GM21786 (cell line): Measurements from ENCODE around the gene VCX2.
"Not testable (repeated sequence)": the region's sequence is repeated elsewhere in the genome, so short reads cannot be mapped to it uniquely, and the experiment has no call there.

Experiments used
- ATAC-seq: cut with Tn5 transposase; IDR thresholded peaks from one replicate; pipeline ENCODE4 v1.9.1; 2021; ENCODE audit not compliant: unreplicated experiment

The VCX2 gene

GRCh38 chrX:8171169-8171568 lies at the start of gene VCX2:
Gene VCX2, minus strand, starts transcription at chrX:8171267. Its CDS starts 624 bp downstream, at chrX:8170643.
- ATAC-seq = not testable (repeated sequence)

GRCh38 chrX:8204943-8205342 lies 33.9 kb upstream of the VCX2 start:
- ATAC-seq = no peak

- ATAC-seq = no peak
Observed at GRCh38 chrX:8204169-8204935, 33.3 kb upstream of the VCX2 start.

GRCh38 chrX:8201896-8202331 lies 30.8 kb upstream of the VCX2 start:
- ATAC-seq = no peak

- ATAC-seq = no peak
Observed at GRCh38 chrX:8196776-8197175, 25.7 kb upstream of the VCX2 start.

GRCh38 chrX:8194216-8194615 lies 23.1 kb upstream of the VCX2 start:
- no peak for ATAC-seq

- ATAC-seq = no peak
Observed at GRCh38 chrX:8192276-8192675, 21.2 kb upstream of the VCX2 start.

GRCh38 chrX:8191022-8191421 lies 20.0 kb upstream of the VCX2 start:
- no peak for ATAC-seq

- no peak for ATAC-seq
Observed at GRCh38 chrX:8190341-8190830, 19.3 kb upstream of the VCX2 start.

GRCh38 chrX:8189096-8189830 lies 18.2 kb upstream of the VCX2 start:
- ATAC-seq = no peak

GRCh38 chrX:8183346-8183745 lies 12.3 kb upstream of the VCX2 start:
- no peak for ATAC-seq

GRCh38 chrX:8179656-8180055 lies 8.6 kb upstream of the VCX2 start:
- no peak for ATAC-seq

- ATAC-seq = not testable (repeated sequence)
Observed at GRCh38 chrX:8154011-8154410, 17.1 kb downstream of the VCX2 start.

- ATAC-seq = no peak
Observed at GRCh38 chrX:8147226-8147625, 23.8 kb downstream of the VCX2 start.

GRCh38 chrX:8144925-8145324 lies 26.1 kb downstream of the VCX2 start:
- no peak for ATAC-seq

- ATAC-seq = no peak
Observed at GRCh38 chrX:8141896-8142295, 29.2 kb downstream of the VCX2 start.

- ATAC-seq = no peak
Observed at GRCh38 chrX:8140986-8141744, 29.9 kb downstream of the VCX2 start.

- no peak for ATAC-seq
Observed at GRCh38 chrX:8139716-8140115, 31.4 kb downstream of the VCX2 start.

GRCh38 chrX:8138252-8138651 lies 32.8 kb downstream of the VCX2 start:
- no peak for ATAC-seq

- ATAC-seq = no peak
Observed at GRCh38 chrX:8126648-8127047, 44.4 kb downstream of the VCX2 start.

- no peak for ATAC-seq
Observed at GRCh38 chrX:8126092-8126491, 45.0 kb downstream of the VCX2 start.
